Measurements from ENCODE around the gene OR6X1.
"Not testable (repeated sequence)": the region's sequence is repeated elsewhere in the genome, so short reads cannot be mapped to it uniquely, and the experiment has no call there.

The OR6X1 gene

GRCh38 chr11:123718063-123718462 lies 36.3 kb downstream of the OR6X1 start:
- Histone ChIP-seq H3K9me3 (ENCODE audit: low read length) (no peaks in the 10 kb centered on the region), H3K36me3 (ENCODE audit: insufficient read depth, low read length) (no peaks in the 10 kb centered on the region), H3K27me3 (ENCODE audit: insufficient read depth, low read length) (no peaks in the 10 kb centered on the region), H3K4me2 (ENCODE audit: low read length) (no peak overlapping the region), H3K4me1 (ENCODE audit: insufficient read depth, low read length, severe bottlenecking) (no peaks in the 10 kb centered on the region), H3K9ac (ENCODE audit: low read length) (no peak overlapping the region), H2AFZ (ENCODE audit: low read length) (no peak overlapping the region), H4K20me1 (ENCODE audit: insufficient read depth, low read length) (no peaks in the 10 kb centered on the region), H3K9me2 (ENCODE audit: low read depth, low read length) (no peaks in the 10 kb centered on the region), H3K27ac (ENCODE audit: low read depth, low read length, poor library complexity, severe bottlenecking) (no peak overlapping the region), H3F3A (ENCODE audit: insufficient read depth, low read length) (no peaks in the 10 kb centered on the region), H3K79me2 (ENCODE audit: insufficient read depth, low read length) (no peaks in the 10 kb centered on the region), H3K4me3 (ENCODE audit: low read depth, low read length, poor library complexity, severe bottlenecking) (no peak overlapping the region)
- TF ChIP-seq EZH2 (IDR thresholded peaks at IDR 0.05; ENCODE audit: borderline replicate concordance, low read length) = no peak
- no peak for TF ChIP-seq CTCF (IDR thresholded peaks at IDR 0.05; ENCODE audit: low read length)

DNA sequence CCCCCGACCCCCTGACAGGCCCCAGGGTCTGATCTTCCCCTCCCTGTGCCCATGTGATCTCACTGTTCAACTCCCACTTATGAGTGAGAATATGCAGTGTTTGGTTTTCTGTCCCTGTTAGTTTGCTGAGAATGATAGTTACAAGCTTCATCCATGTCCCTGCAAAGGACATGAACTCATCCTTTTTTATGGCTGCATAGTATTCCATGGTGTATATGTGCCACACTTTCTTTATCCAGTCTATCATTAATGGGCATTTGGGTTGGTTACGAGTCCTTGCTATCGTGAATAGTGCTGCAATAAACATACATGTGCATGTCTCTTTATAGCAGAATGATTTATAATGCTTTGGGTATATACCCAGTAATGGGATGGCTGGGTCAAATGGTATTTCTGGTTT lies 41.7 kb downstream of the OR6X1 start:
- not testable (repeated sequence) for H3K4me2 ChIP-seq (ENCODE audit: low read length); H3K36me3 ChIP-seq (ENCODE audit: insufficient read depth, low read length); H3K4me3 ChIP-seq (ENCODE audit: low read depth, low read length, poor library complexity, severe bottlenecking); H3K9ac ChIP-seq (ENCODE audit: low read length); H3F3A ChIP-seq (ENCODE audit: insufficient read depth, low read length); H3K79me2 ChIP-seq (ENCODE audit: insufficient read depth, low read length); H3K4me1 ChIP-seq (ENCODE audit: insufficient read depth, low read length, severe bottlenecking); H3K9me3 ChIP-seq (ENCODE audit: low read length); H3K27me3 ChIP-seq (ENCODE audit: insufficient read depth, low read length); H2AFZ ChIP-seq (ENCODE audit: low read length); H4K20me1 ChIP-seq (ENCODE audit: insufficient read depth, low read length); H3K27ac ChIP-seq (ENCODE audit: low read depth, low read length, poor library complexity, severe bottlenecking); H3K9me2 ChIP-seq (ENCODE audit: low read depth, low read length)

DNA sequence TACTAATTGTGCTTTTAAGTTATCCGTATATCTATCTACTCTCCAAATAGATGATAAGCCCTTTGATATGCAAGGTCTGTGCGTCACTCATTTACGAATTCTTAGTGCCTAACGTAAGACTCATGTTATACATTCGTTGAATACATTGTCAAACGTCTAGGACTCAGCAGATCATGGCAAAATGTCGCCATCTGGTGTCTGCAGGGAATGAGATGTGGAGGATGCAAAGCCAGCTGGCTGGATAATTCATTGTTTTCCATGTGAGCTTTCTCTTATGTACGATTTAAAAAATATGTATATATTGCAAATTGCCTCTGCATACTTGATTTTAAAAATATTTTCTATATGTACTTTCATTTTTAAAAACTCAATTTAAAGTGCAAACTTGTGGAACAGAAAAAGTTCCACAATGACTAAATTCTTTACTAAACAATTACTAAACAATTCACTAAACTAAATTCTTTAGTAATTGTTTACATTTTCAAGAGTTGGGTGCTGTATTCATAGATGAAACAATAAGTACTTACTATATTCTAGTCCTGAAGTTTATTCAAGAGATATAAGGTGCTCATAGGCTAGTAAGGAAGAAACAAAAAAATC lies 46.6 kb downstream of the OR6X1 start:
- TF ChIP-seq CTCF (IDR thresholded peaks at IDR 0.05; ENCODE audit: low read length) (peak; percentile 56; the same call in 1 of the 2 replicates), EZH2 (IDR thresholded peaks at IDR 0.05; ENCODE audit: borderline replicate concordance, low read length) (no peak)
- no peaks in the 10 kb centered on the region for H4K20me1 ChIP-seq (ENCODE audit: insufficient read depth, low read length)

GRCh38 chr11:123707206-123707605 lies 47.1 kb downstream of the OR6X1 start:
- Histone ChIP-seq H4K20me1 (ENCODE audit: insufficient read depth, low read length) (no peaks in the 10 kb centered on the region), H3K4me2 (ENCODE audit: low read length) (no peak overlapping the region), H2AFZ (ENCODE audit: low read length) (no peak overlapping the region), H3K79me2 (ENCODE audit: insufficient read depth, low read length) (no peaks in the 10 kb centered on the region), H3K36me3 (ENCODE audit: insufficient read depth, low read length) (no peaks in the 10 kb centered on the region), H3K9me2 (ENCODE audit: low read depth, low read length) (no peaks in the 10 kb centered on the region), H3K4me3 (ENCODE audit: low read depth, low read length, poor library complexity, severe bottlenecking) (no peak overlapping the region), H3K9me3 (ENCODE audit: low read length) (no peaks in the 10 kb centered on the region), H3K4me1 (ENCODE audit: insufficient read depth, low read length, severe bottlenecking) (no peaks in the 10 kb centered on the region), H3K9ac (ENCODE audit: low read length) (no peak overlapping the region), H3K27ac (ENCODE audit: low read depth, low read length, poor library complexity, severe bottlenecking) (no peak overlapping the region), H3K27me3 (ENCODE audit: insufficient read depth, low read length) (no peaks in the 10 kb centered on the region), H3F3A (ENCODE audit: insufficient read depth, low read length) (no peaks in the 10 kb centered on the region)
- no peak for TF ChIP-seq EZH2 (IDR thresholded peaks at IDR 0.05; ENCODE audit: borderline replicate concordance, low read length)
- TF ChIP-seq CTCF (IDR thresholded peaks at IDR 0.05; ENCODE audit: low read length) = no peak

More for the DNA sequence above, 46.6 kb downstream of the OR6X1 start:
- H3K9me2 ChIP-seq (ENCODE audit: low read depth, low read length) = no peaks in the 10 kb centered on the region
- H3K36me3 ChIP-seq (ENCODE audit: insufficient read depth, low read length) = no peaks in the 10 kb centered on the region
- H3K9me3 ChIP-seq (ENCODE audit: low read length) = no peaks in the 10 kb centered on the region
- no peaks in the 10 kb centered on the region for H3K4me1 ChIP-seq (ENCODE audit: insufficient read depth, low read length, severe bottlenecking)
- no peak overlapping the region for H3K4me2 ChIP-seq (ENCODE audit: low read length)
- no peaks in the 10 kb centered on the region for H3F3A ChIP-seq (ENCODE audit: insufficient read depth, low read length)
- H3K27ac ChIP-seq (ENCODE audit: low read depth, low read length, poor library complexity, severe bottlenecking) = no peak overlapping the region
- H3K9ac ChIP-seq (ENCODE audit: low read length) = no peak overlapping the region
- no peak overlapping the region for H3K4me3 ChIP-seq (ENCODE audit: low read depth, low read length, poor library complexity, severe bottlenecking)
- no peaks in the 10 kb centered on the region for H3K79me2 ChIP-seq (ENCODE audit: insufficient read depth, low read length)
- H3K27me3 ChIP-seq (ENCODE audit: insufficient read depth, low read length) = no peaks in the 10 kb centered on the region
- H2AFZ ChIP-seq (ENCODE audit: low read length) = no peak overlapping the region

Data from OCI-LY1 (cell line).